C4-2B (cell line): ENCODE results near the gene AGPAT3.

Experiments
- CTCF ChIP-seq: fragments of 450-650 bp; conservative IDR thresholded peaks from 2 replicates; pipeline ENCODE4 v1.5.1; 2017; ENCODE audit warnings: mild to moderate bottlenecking
- ZFX ChIP-seq: fragments of 450-650 bp; IDR thresholded peaks from 2 replicates; pipeline ENCODE4 v1.6.1; 2017

- no peak for TF ChIP-seq CTCF
- TF ChIP-seq ZFX, result no peak
These were observed 121.8 kb downstream of the AGPAT3 start for GRCh38 chr21:43986544-43987451.
